LNCAP (cell line): Measurements from ENCODE around the gene ZNF853.

Source experiments
- TF ChIP-seq, protein P1 (sequence below): fragments of 450-650 bp; IDR thresholded peaks from 2 replicates; pipeline ENCODE4 v1.5.1; 2017; ENCODE audit warnings: mild to moderate bottlenecking

The ZNF853 gene

DNA sequence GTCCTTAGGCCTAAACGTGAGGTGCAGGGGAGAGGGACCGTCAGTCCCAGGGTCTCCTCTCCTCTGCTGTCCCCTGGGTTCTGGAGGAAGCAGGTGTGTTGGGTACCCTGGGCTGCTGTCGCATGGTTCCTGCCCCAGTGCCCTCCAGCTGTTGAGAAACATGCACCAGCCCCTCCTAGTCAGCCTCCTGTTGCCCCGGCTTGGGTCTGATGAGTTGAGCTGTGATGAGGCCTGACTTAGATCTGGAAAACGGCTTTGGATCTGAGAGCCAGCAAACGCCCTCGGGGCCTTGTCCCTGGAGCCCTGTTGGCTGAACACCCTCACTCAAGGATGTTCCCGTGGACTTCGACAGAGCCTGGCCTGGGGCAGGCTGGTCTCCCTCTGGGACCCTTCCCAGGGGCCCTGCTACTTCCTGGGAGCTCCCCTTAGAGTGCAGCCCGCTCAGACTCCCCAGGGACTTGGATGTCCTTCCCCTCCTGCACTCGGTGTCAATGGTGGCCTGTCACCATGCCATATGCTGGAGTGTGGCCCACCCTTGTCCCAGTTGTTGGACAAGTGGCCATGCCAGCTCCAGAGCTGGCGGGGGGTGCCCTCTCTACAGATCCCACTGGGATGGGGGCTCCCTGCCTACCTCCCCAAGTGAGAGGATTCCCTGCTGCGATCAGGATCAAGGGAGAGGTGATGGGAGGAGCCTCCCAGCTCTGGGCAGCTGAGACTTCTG is 34.0 kb downstream of the ZNF853 start:
- TF ChIP-seq, protein P1, sequence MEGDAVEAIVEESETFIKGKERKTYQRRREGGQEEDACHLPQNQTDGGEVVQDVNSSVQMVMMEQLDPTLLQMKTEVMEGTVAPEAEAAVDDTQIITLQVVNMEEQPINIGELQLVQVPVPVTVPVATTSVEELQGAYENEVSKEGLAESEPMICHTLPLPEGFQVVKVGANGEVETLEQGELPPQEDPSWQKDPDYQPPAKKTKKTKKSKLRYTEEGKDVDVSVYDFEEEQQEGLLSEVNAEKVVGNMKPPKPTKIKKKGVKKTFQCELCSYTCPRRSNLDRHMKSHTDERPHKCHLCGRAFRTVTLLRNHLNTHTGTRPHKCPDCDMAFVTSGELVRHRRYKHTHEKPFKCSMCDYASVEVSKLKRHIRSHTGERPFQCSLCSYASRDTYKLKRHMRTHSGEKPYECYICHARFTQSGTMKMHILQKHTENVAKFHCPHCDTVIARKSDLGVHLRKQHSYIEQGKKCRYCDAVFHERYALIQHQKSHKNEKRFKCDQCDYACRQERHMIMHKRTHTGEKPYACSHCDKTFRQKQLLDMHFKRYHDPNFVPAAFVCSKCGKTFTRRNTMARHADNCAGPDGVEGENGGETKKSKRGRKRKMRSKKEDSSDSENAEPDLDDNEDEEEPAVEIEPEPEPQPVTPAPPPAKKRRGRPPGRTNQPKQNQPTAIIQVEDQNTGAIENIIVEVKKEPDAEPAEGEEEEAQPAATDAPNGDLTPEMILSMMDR, result no peak

DNA sequence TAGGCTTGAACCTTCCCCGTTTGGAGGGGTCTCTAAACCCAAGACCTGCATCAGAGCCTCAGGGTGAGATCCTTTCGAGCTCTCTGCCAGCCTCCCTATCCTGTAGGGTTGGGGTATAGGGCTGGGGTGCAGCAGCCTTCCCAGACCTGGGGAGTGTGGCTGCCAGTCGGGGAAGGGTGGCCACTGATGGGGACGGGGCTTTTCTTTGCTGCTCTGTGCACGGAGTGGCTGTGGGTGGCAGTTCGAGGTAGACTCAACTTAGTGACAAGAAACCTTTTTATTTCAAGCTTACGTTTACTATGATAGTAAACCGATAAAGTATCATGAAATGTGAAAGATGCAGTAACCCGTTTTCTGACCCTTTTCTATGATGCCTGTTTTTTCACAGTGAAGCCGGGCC is 34.7 kb downstream of the ZNF853 start:
- TF ChIP-seq, protein P1, result no peak

DNA sequence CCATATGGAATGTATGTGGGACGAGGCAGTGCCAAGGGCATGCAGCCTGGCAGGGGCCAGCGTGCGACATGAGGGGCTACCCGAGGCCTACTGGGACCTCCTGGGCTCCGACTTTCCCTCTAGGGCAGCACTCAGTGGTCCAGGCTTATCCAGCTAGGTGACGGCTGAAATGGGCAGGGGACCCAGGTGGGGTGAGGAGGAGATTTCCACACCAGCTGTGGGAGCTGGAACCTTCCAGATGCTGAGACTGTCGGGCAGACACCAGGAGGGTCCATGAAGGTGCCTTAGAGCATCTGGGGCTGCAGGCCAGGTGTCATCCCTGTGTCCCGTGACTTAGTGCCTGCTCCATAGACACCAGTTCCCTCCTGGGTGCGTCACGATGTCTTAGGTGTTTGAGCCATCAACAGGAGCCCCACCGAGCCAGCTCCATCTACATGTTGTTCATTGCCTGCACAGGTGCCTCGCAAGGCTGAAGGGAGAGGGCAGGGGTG is 35.2 kb downstream of the ZNF853 start:
- TF ChIP-seq, protein P1, result no peak

DNA sequence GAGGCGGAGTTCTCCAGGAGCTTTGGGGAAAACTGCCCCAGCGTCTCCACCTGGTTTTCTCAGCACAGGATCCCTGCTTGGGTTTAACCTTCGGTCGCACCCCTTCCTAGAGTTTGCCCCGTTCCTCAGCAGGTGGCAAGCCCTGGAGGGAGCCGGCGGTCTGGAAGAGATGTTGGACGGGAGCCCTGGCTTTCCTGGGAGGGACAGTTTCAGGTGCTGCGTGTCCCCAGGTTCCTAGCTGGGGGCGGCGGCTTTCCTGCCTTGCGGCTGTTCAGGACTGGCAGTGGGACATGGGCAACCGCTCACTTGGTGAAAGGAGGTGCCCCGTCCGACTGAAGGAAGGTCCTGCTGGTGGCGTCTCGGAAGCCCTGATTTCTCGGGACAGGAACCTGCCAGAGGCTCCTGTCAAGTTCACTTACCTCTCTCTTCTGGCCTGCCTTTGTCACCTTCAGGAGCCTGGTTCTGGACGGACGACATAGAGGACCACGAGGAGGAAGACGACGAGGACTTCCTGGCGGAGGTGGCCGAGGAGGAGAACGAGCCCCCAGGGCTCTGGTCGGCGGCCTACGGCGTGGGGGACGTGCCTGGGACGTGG is 36.5 kb downstream of the ZNF853 start:
- TF ChIP-seq, protein P1, result no peak

DNA sequence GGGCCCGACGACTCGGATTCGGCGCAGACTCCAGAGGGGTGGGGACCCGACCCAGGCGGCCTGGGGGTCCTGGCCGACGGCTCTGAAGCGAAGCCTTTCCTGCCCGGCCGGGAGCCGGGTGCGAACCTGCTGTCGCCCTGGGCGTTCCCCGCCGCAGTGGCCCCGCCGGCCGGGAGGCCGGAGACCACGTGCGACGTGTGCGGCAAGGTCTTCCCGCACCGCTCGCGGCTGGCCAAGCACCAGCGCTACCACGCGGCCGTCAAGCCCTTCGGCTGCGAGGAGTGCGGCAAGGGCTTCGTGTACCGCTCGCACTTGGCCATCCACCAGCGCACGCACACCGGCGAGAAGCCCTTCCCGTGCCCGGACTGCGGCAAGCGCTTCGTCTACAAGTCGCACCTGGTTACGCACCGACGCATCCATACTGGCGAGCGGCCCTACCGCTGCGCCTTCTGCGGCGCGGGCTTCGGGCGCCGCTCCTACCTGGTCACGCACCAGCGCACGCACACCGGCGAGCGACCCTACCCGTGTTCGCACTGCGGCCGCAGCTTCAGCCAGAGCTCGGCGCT is 37.1 kb downstream of the ZNF853 start:
- TF ChIP-seq, protein P1, result no peak

DNA sequence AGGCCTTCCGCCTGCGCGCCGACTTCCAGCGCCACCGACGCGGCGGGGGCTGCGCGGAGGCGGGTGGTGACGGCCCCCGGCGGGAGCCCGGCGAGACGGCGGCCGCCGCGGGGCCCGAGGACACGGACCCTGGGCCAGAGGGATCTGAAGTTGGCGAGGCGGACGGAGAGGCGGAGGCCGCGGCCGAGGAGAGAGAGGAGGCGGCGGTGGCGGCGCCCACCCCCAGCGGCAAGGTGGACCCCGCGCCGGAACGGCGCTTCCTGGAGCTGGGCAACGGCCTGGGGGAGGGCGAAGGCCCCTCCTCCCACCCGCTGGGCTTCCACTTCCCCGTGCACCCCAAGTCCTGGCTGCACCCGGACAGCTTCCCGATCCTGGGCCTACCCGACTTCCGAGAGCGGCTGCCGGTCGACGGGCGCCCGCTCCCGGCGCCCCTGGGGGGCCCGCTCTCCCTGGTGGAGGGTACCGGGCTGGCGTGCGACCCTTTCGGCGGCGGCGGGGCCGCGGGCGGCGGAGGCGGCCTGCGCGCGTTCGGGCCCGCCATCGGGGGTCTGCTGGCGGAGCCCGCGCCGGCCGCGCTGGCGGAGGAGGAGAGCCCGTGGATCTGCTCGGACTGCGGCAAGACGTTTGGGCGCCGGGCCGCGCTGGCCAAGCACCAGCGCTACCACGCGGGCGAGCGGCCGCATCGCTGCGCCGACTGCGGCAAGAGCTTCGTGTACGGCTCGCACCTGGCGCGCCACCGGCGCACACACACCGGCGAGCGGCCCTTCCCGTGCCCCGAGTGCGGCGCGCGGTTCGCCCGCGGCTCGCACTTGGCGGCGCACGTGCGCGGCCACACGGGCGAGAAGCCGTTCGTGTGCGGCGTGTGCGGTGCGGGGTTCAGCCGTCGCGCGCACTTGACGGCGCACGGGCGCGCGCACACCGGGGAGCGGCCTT is 37.9 kb downstream of the ZNF853 start:
- TF ChIP-seq, protein P1, result no peak
